CD4-positive, alpha-beta memory T cell (primary cell): Measurements from ENCODE around the gene TNFSF10. TPM values are rescaled to one million over a fixed set of nuclear protein-coding genes. Genes with fewer than 3 reads are reported as not detected.

Source experiments
- CTCF ChIA-PET: fragments of 350-600 bp; sonication (Branson Sonifier 250); formaldehyde crosslinking; loops from one replicate; lab custom pipeline; 2021; ENCODE audit warnings: inconsistent platforms; ENCODE audit not compliant: partially characterized antibody; lab: Charles Lee
- POLR2A ChIA-PET: fragments of 350-600 bp; sonication (Branson Sonifier 250); formaldehyde crosslinking; loops from one replicate; lab custom pipeline; 2021; ENCODE audit not compliant: partially characterized antibody; lab: Charles Lee
- DNase-seq, 5 donors: peaks; one replicate each; pipeline versions ENCODE4 v3.0.0 to v3.0.0-alpha.2; 2020 to 2022; ENCODE audit warnings: mixed read lengths in 1 of 5
- H3K27ac ChIP-seq: one replicate; pipeline ENCODE4 v1.7.0; 2013; ENCODE audit warnings: low read depth, low read length
- H3K27me3 ChIP-seq: 2 replicates; pipeline ENCODE4 v1.7.0; 2013; ENCODE audit warnings: mild to moderate bottlenecking, low read length, moderate library complexity; ENCODE audit not compliant: insufficient read depth
- H3K36me3 ChIP-seq: 2 replicates; pipeline ENCODE4 v1.7.0; 2013; ENCODE audit warnings: mild to moderate bottlenecking, low read length, moderate library complexity; ENCODE audit not compliant: insufficient read depth
- H3K4me1 ChIP-seq: 2 replicates; pipeline ENCODE4 v1.7.0; 2013; ENCODE audit warnings: mild to moderate bottlenecking, low read length, moderate library complexity; ENCODE audit not compliant: insufficient read depth
- H3K4me3 ChIP-seq, 2 donors: one replicate each; pipeline ENCODE4 v1.7.0; 2013; ENCODE audit warnings: low read length in 2 of 2, mild to moderate bottlenecking in 1 of 2
- H3K9me3 ChIP-seq, 2 donors: one replicate each; pipeline ENCODE4 v1.7.0; 2013; ENCODE audit warnings: low read length in 2 of 2, control low read depth in 1 of 2; ENCODE audit not compliant: control insufficient read depth in 1 of 2
- H3K27ac Mint-ChIP-seq, 7 donors: one replicate each; pipeline ENCODE4 v1.8.0; 2020 to 2021; ENCODE audit warnings: mixed read lengths in 7 of 7, mild to moderate bottlenecking in 6 of 7, inconsistent platforms in 3 of 7, moderate library complexity in 3 of 7
- H3K27me3 Mint-ChIP-seq, 2 donors: one replicate each; pipeline ENCODE4 v1.8.0; 2020 to 2021; ENCODE audit warnings: mixed read lengths in 2 of 2
- H3K36me3 Mint-ChIP-seq, 2 donors: one replicate each; pipeline ENCODE4 v1.8.0; 2020 to 2021; ENCODE audit warnings: mixed read lengths in 2 of 2, inconsistent platforms in 1 of 2, mild to moderate bottlenecking in 1 of 2
- H3K4me1 Mint-ChIP-seq, 4 donors: one replicate each; pipeline ENCODE4 v1.8.0; 2020 to 2021; ENCODE audit warnings: mixed read lengths in 4 of 4, mild to moderate bottlenecking in 1 of 4
- H3K4me3 Mint-ChIP-seq, 8 donors: one replicate each; pipeline ENCODE4 v1.8.0; 2020 to 2021; ENCODE audit warnings: mixed read lengths in 8 of 8, mild to moderate bottlenecking in 7 of 8, moderate library complexity in 6 of 8, inconsistent platforms in 3 of 8
- H3K9me3 Mint-ChIP-seq, 8 donors: one replicate each; pipeline ENCODE4 v1.8.0; 2020 to 2021; ENCODE audit warnings: mixed read lengths in 8 of 8, mild to moderate bottlenecking in 5 of 8, inconsistent platforms in 3 of 8, moderate library complexity in 1 of 8
- intact Hi-C: fragments of 100-400 bp; cut with micrococcal nuclease; formaldehyde crosslinking; loops from one replicate; pipeline ENCODE4 v1.15.1; 2023
- polyA plus RNA-seq, 2 donors: library from polyadenylated mRNA; unstranded; fragments of 300-500 nt; fragmentation: Illumina TruSeq; gene quantifications; one replicate each; pipeline ENCODE4 v1.2.3, GENCODE V29; 2021
- total RNA-seq, 2 experiments: library from RNA; stranded (reverse); gene quantifications; one replicate each; pipeline ENCODE4 v1.2.3, GENCODE V29; 2021

TNFSF10 gene
- total and polyA plus RNA-seq, 4 experiments from 2014 or later: 63.4 to 107 (median 77.5) TPM

DNA sequence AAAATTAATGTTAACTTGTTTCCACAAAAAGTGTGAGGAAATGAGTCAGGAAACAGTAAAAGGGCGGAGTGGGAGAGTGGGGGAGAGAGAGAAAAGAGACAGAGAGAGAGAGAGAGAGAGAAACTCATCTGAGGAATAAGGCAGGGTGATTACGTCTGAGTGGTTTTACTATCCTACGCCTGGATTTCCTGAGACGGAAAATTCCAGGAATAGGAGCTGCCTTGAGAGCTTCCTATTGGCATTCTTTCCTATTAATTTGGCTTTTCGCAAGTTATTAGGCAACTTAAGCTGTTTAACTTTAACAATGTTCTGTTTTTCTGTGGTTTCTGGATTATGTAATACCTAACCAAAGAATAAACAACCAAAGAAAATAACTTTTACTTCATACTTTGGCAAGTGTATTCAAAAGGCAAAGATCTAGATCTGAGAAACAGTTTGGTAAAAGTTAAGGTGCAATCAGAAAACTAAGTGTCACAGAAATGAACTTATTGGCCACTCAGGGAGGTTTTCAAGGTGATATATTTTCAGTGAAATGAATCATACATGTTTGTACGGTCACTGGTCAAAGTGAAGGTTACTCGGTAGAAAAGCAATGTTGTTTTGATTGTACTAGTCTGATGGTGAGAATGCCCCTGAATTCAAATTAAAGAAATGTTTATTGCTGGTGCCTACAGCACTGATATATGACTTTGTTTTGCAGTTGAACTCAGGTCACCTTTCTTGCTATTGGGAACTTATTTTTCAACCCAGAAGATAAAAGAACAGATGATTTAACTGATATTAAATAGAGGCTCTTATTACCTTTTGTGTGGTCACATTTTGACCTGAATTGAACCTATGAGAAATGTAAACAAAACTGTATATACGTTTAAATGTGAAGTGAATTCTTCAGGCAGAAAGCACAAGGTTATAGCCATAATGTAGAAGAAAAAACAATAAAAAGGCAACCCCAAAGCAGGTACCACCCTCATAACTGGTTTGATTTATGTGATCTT, 39.9 kb upstream of the TNFSF10 start:
- no peaks in the 10 kb centered on the region for H3K36me3 ChIP-seq
- H3K4me1 ChIP-seq: peaks cover 27% of the 10 kb centered on the region
- CTCF ChIA-PET: interaction anchor here (1.5 to 5.4 kb wide), 5 partner anchors 20 to 102 kb away, joined by 3 to 29 read pairs (median 5); no protein-coding TSS in a partner anchor
- POLR2A ChIA-PET: interaction anchor here (0.6 to 3.5 kb wide), 13 partner anchors 12 to 51 kb away, joined by 3 to 41 read pairs (median 4); partner anchors contain the start of gene TNFSF10
- H3K27me3 ChIP-seq: no peaks in the 10 kb centered on the region
- peak overlapping the region; percentile 38 for H3K27ac ChIP-seq
- intact Hi-C loops: loop anchor here (1.0 to 2.0 kb wide), 2 partner anchors 26 to 40 kb away; partner anchors contain the start of gene TNFSF10
- peaks cover 0 to 2% of the 10 kb centered on the region in 2 donors for H3K36me3 Mint-ChIP-seq
- H3K27me3 Mint-ChIP-seq: peaks cover 0 to 1% of the 10 kb centered on the region in 2 donors
- peak overlapping the region; percentile 74 to 92 (median 90) for H3K4me3 Mint-ChIP-seq
- DNase-seq: peak; percentile 17 to 58 (median 41)
- H3K9me3 Mint-ChIP-seq: peaks cover 0 to 2% (median 0%) of the 10 kb centered on the region in 8 donors
- H3K9me3 ChIP-seq: no peaks in the 10 kb centered on the region
- H3K27ac Mint-ChIP-seq: peak overlapping the region; percentile 82 to 98 (median 95)
- H3K4me1 Mint-ChIP-seq: peaks cover 22 to 30% (median 27%) of the 10 kb centered on the region in 4 donors
- H3K4me3 ChIP-seq: no peak overlapping the region

DNA sequence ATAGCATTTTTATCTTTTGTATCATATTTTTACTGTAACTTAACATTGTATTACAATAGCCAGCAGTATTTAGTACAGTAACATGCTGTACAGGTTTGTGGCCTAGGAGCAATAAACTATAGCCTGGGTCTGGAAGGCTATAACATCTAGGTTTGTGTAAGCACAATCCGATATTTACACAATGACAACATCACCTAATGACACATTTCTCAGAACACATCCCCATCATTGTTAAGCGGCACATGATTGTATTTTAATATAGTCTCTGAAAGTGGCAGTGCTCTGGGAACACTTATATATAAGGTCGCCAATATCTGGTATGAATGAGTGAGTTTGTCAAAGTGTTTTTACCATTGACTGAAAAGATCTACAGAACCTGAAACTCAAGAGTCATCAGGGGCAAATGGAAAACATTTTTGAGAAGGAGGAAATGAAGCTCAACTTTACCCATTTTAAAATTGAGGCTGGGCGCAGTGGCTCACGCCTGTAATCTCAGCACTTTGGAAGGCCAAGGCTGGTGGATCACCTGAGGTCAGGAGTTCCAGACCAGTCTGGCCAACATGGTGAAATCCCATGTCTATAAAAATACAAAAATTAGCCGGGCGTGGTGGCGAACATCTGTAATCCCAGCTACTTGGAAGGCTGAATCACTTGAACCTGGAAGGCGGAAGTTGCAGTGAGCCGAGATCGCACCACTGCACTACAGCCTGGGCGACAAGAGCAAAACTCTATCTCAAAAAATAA, 38.8 kb upstream of the TNFSF10 start:
- no peak for DNase-seq
- intact Hi-C loops: loop anchor here (1.0 to 2.0 kb wide), 2 partner anchors 25 to 39 kb away; partner anchors contain the start of gene TNFSF10
- H3K27ac Mint-ChIP-seq: peak overlapping the region; percentile 44 to 98 (median 85)
- no peaks in the 10 kb centered on the region for H3K27me3 ChIP-seq
- peaks cover 0 to 2% of the 10 kb centered on the region in 2 donors for H3K36me3 Mint-ChIP-seq
- no peak overlapping the region for H3K27ac ChIP-seq
- ChIA-PET POLR2A (interaction anchor here (0.6 to 3.5 kb wide), 14 partner anchors 11 to 50 kb away, joined by 3 to 41 read pairs (median 4); partner anchors contain the start of gene TNFSF10), CTCF (interaction anchor here (1.5 to 5.4 kb wide), 5 partner anchors 21 to 101 kb away, joined by 3 to 29 read pairs (median 5); no protein-coding TSS in a partner anchor)
- H3K4me1 Mint-ChIP-seq: peaks cover 24 to 35% (median 31%) of the 10 kb centered on the region in 4 donors
- H3K27me3 Mint-ChIP-seq: peaks cover 0 to 1% of the 10 kb centered on the region in 2 donors
- H3K4me3 Mint-ChIP-seq: peak overlapping the region; percentile 22 to 92 (median 68)
- peaks cover 0 to 2% (median 0%) of the 10 kb centered on the region in 8 donors for H3K9me3 Mint-ChIP-seq
- no peak overlapping the region for H3K4me3 ChIP-seq
- H3K36me3 ChIP-seq: no peaks in the 10 kb centered on the region
- H3K4me1 ChIP-seq: peaks cover 35% of the 10 kb centered on the region
- no peaks in the 10 kb centered on the region for H3K9me3 ChIP-seq

DNA sequence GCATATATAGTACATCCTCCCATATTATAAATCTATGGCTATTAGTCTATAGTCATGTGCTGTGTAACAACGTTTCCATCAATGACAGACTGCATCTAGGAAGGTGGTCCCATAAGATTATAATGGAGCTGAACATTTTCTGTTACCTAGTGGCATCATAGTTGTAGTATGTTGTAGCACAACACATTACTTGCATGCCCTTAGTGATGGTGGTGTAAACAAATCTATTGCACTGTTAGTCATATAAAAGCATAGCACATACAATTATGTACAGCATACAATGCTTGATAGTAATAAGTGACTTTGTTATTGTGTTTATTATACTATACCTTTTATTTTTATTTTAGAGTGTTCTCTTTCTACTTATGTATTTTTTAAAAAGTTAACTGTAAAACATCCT, 37.4 kb upstream of the TNFSF10 start:
- H3K9me3 Mint-ChIP-seq: no peaks in the 10 kb centered on the region

DNA sequence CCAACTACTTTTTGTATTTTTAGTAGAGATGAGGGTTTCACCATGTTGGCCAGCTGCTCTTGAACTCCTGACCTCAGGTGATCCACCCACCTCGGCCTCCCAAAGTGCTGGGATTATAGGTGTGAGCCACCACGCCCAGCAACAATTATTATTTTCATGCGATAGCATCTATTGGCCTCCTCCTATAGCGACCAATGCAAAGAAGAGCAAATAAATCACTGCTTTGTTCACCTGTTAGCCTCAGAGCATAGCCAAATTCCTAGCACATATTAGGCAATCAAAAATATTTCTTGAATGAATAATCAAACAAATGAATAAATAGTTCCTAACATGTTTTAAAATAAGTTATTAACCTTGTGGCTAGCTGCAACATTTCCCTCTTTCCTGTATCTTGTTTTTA, 36.8 kb upstream of the TNFSF10 start:
- H3K27ac Mint-ChIP-seq: no peak overlapping the region

More for the DNA sequence above, 37.4 kb upstream of the TNFSF10 start:
- POLR2A ChIA-PET: interaction anchor here (3.5 kb wide), 1 partner anchor 38 kb away, joined by 41 read pairs; the partner anchor contains the start of gene TNFSF10
- intact Hi-C loops: no loop called here
- Histone ChIP-seq H3K27ac (no peak overlapping the region), H3K36me3 (no peaks in the 10 kb centered on the region), H3K4me1 (peaks cover 35% of the 10 kb centered on the region), H3K9me3 (no peaks in the 10 kb centered on the region), H3K4me3 (no peak overlapping the region), H3K27me3 (no peaks in the 10 kb centered on the region)
- Mint-ChIP-seq H3K36me3 (peaks cover 0 to 2% of the 10 kb centered on the region in 2 donors), H3K27ac (no peak overlapping the region), H3K4me3 (peak overlapping the region in 1 of 8 donors; percentile 18), H3K27me3 (peaks cover 0 to 1% of the 10 kb centered on the region in 2 donors), H3K4me1 (peaks cover 24 to 35% (median 29%) of the 10 kb centered on the region in 4 donors)
- DNase-seq: no peak
- CTCF ChIA-PET: interaction anchor here (1.1 to 5.4 kb wide), 3 partner anchors 30 to 41 kb away, joined by 3 to 29 read pairs (median 6); no protein-coding TSS in a partner anchor

DNA sequence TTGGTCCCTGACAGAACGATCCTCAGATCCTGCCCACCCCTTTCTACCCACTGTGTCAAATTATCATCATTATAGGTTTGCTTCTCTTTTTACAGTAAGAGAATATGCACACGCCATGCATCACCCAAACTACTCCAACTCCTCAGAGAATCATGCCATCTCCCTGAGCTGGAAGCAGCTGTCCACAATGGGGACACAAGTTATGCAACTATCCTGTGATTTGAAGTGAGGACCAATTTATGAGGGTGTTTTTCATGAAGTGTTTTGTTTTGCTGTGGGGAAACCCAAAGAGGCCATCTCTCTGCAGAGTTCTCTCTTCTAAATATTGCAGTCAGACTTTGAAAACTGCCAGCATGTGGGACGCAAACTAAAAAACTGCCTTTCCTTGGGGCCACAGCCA, 35.8 kb upstream of the TNFSF10 start:
- Histone ChIP-seq H3K36me3 (no peaks in the 10 kb centered on the region), H3K9me3 (no peaks in the 10 kb centered on the region), H3K27ac (no peak overlapping the region), H3K4me3 (no peak overlapping the region), H3K27me3 (no peaks in the 10 kb centered on the region), H3K4me1 (peaks cover 33% of the 10 kb centered on the region)
- POLR2A ChIA-PET: no interaction called here
- H3K27me3 Mint-ChIP-seq: peaks cover 0 to 1% of the 10 kb centered on the region in 2 donors
- peaks cover 20 to 30% (median 26%) of the 10 kb centered on the region in 4 donors for H3K4me1 Mint-ChIP-seq
- DNase-seq: no peak
- peaks cover 0 to 2% of the 10 kb centered on the region in 2 donors for H3K36me3 Mint-ChIP-seq
- peak overlapping the region in 1 of 7 donors; percentile 58 for H3K27ac Mint-ChIP-seq
- no peak overlapping the region for H3K4me3 Mint-ChIP-seq
- CTCF ChIA-PET: interaction anchor here (5.4 kb wide), 1 partner anchor 36 kb away, joined by 29 read pairs; no protein-coding TSS in a partner anchor
- no peaks in the 10 kb centered on the region for H3K9me3 Mint-ChIP-seq
- intact Hi-C loops: no loop called here

More for the DNA sequence above, 36.8 kb upstream of the TNFSF10 start:
- Histone ChIP-seq H3K4me1 (peaks cover 35% of the 10 kb centered on the region), H3K9me3 (no peaks in the 10 kb centered on the region), H3K36me3 (no peaks in the 10 kb centered on the region), H3K27me3 (no peaks in the 10 kb centered on the region), H3K4me3 (no peak overlapping the region), H3K27ac (no peak overlapping the region)
- POLR2A ChIA-PET: interaction anchor here (3.5 kb wide), 1 partner anchor 37 kb away, joined by 41 read pairs; the partner anchor contains the start of gene TNFSF10
- DNase-seq: no peak
- Mint-ChIP-seq H3K27me3 (peaks cover 0 to 1% of the 10 kb centered on the region in 2 donors), H3K4me3 (no peak overlapping the region), H3K4me1 (peaks cover 24 to 35% (median 29%) of the 10 kb centered on the region in 4 donors), H3K36me3 (peaks cover 0 to 2% of the 10 kb centered on the region in 2 donors), H3K9me3 (no peaks in the 10 kb centered on the region)
- intact Hi-C loops: no loop called here
- CTCF ChIA-PET: interaction anchor here (5.4 kb wide), 1 partner anchor 35 kb away, joined by 29 read pairs; no protein-coding TSS in a partner anchor

DNA sequence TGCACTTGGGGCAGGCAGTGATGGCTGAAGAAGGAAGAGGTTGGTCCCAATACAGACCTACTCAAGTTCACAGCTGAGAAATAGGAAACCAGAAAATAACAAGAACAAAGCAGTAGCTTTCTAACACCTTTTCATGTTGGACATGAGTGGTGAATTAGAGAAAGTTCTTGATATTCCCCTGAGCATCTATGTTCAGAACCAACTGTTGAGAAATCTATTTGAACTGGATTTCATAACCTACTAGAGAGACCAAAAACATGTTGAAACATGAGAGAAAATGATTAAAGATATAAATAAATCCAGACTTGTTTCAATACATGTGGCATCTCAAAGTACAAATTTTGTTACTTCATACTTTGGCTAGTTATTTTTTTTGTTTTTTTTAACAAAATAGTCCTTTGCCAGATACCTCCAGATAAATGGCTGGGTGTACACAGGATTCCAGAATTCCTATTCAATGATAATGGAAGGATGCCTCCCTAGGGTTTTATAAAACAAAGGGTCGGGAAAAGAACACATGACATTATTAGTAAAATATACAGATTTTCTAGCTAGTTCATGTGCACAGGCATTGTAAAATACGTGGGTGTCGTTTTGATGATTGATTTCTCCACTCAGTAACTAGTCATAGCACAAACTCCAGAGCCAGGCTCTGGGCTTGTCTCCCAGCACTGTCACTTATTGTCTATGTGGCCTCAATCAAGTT, 34.4 kb upstream of the TNFSF10 start:
- H3K27me3 ChIP-seq: no peaks in the 10 kb centered on the region
- H3K27ac ChIP-seq: no peak overlapping the region
- Mint-ChIP-seq H3K27ac (no peak overlapping the region), H3K4me3 (peak overlapping the region in 1 of 8 donors; percentile 25), H3K9me3 (no peaks in the 10 kb centered on the region), H3K36me3 (peaks cover 0 to under 1% of the 10 kb centered on the region in 2 donors), H3K27me3 (peaks cover 0 to under 1% of the 10 kb centered on the region in 2 donors), H3K4me1 (peaks cover 8 to 16% (median 14%) of the 10 kb centered on the region in 4 donors)
- no peak for DNase-seq
- POLR2A ChIA-PET: interaction anchor here (0.8 kb wide), 1 partner anchor 35 kb away, joined by 3 read pairs; the partner anchor contains the start of gene TNFSF10
- CTCF ChIA-PET: interaction anchor here (0.6 to 1.6 kb wide), 2 partner anchors 35 to 131 kb away, joined by 3 to 4 read pairs; no protein-coding TSS in a partner anchor
- H3K9me3 ChIP-seq: no peaks in the 10 kb centered on the region
- peaks cover 20% of the 10 kb centered on the region for H3K4me1 ChIP-seq
- H3K36me3 ChIP-seq: no peaks in the 10 kb centered on the region
- intact Hi-C loops: no loop called here
- H3K4me3 ChIP-seq: no peak overlapping the region
